Effector CD4-positive, alpha-beta T cell (primary cell): ENCODE results near the gene TBC1D14.

Source experiments
- DNase-seq: peaks from one replicate; pipeline ENCODE4 v3.0.0-alpha.2; 2020

The TBC1D14 gene

DNA sequence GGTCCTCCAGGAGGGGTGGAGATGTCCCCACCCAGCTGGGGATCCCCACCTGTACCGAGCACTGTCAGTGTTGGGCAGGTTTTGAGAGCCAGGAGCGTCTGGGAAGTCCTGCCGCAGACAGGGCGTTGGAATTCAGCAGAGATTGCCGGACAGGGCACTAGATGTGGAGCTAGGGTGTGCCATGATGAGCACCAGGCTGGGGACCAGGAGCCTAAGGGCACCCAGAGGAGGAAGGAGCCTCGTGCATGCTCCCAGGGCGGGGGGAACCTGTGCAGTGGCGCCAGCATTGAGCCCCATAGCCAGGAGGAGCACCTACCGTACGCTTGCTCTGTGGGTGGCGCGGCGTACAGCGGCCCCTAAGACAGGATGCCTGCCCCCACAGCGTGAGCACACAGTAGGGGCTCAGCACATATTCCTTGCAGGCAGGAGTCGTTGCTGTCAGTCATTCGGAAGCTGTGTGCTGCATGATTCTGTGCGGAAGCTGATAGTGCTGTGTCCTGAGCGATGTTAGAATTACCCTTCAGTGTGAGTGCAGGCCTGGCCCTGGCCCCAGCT is 114.8 kb downstream of the TBC1D14 start:
- no peak for DNase-seq

DNA sequence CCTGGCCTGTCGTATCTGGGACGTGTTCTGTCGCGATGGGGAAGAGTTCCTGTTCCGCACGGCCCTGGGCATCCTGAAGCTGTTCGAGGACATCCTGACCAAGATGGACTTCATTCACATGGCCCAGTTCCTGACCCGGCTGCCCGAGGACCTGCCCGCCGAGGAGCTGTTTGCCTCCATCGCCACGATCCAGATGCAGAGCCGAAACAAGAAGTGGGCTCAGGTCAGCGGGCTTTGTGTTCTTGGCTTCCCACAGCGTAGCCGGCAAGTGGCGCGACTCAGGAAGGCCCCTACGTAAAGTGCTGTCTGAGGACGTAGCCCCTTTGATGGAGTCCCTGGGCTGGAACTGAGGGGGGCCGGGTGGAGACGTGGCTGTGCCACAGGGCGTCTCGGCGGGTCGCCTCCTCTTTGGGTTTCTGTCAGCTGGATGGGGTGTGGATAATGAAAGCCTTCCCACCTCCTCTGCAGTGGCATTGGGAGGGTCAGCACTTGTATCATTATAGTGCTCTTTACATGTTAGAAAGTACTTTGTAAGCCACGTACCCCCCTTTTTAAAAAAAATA is 115.5 kb downstream of the TBC1D14 start:
- DNase-seq = no peak

DNA sequence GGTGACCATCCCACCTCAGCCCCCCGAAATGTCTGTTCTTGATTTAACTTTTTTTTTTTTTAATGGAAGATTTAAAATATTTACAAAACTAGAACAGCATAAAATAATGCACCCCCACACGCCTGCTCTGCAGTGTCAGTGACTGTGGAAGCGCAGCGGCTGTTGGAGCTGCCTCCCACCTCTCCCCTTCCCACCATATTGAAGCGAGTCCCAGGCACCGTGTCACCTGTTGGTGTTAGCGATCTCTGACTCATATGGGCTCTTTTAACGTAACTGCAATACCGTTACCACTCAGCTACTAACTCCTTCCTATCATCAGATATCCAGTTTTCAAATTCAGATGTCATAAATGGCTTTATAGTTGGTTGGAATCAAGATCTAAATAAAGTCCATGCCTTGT is 116.5 kb downstream of the TBC1D14 start:
- DNase-seq = no peak

DNA sequence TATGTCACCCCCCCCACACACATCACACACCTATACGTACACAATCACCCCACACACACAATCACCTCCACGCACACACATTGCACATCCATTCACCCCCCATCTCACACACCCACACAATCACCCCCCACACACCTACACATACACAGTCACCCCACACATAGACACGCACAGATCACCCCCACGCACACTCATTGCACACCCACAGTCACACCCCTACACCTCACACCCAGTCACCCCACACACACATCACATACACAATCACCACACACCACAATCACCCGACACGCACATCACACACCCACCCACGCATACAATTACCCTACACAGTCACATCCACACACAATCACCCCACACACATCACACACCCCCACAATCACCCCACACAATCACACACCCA is 117.7 kb downstream of the TBC1D14 start:
- DNase-seq = no peak

DNA sequence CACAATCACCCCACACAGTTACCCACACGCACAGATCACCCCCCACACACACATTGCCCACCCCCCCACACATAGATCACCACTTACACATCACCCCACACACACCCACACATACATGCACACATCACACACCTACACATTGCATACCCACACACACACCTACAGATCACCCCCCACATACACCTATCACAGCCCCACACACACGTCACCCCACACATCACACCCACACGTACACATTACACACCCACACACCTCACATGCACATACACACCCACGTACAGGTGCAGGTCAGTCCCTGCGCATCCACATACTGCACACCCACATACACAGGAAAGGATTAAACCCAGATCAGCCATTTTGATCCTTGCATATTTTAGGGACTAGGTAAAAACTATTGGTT is 118.3 kb downstream of the TBC1D14 start:
- no peak for DNase-seq

DNA sequence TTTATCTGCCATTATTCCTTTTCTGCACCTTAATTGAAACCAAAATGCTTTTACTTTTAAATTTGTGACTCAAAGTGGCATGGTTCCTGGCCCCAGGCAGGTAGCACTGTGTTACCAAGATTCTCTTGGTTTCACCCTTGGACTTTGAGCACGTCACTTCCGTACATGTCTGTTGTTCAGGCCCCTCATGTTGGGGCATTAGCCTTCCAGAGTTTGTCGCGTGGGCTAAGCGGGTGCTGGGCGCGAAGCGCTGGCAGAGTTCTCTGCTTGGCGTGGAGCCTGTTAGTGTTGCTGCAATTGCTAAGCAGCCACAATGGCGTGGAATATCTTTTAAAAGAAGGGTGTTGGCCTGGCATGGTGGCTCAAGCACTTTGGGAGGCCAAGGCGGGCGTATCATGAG is 119.6 kb downstream of the TBC1D14 start:
- no peak for DNase-seq

DNA sequence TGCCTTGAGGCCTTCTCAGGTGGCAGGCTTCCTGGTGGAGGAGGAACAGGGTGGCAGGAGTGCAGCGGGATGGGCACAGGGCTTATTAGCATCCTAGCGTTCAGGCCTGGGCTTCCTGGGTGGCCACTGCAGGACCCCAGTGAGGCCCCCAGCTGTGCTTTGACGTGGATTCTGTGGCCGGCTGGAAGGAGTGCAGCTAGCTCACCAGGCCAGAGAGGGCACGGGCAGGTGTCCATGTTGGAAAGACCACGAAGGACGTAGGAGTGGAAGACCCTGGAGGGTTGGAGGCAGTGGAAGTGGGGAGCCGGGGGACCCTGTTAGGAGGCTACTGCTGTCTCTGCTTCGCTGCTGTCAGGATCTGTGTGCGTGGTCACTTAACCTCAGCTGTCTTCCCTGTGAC is 120.3 kb downstream of the TBC1D14 start:
- DNase-seq = no peak

DNA sequence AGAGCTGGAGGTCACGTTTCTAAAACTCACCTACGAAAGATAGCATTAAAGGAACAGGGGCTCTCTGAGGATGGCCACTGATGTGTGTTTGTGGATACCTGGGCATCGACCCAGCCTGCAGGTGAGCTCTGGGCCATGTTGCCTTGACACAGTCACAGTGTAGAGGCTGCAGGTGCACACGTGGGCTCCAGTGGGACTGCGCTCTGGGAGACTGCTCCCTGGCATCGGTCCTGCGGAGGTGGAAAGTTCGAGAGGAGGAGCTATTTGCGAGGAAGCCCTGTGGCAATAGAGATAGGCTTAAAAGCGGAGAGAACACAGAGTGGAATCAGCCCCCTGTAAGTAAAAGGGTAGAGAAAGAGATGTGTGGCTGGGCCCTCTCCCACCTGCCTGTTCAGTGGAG is 121.2 kb downstream of the TBC1D14 start:
- no peak for DNase-seq

DNA sequence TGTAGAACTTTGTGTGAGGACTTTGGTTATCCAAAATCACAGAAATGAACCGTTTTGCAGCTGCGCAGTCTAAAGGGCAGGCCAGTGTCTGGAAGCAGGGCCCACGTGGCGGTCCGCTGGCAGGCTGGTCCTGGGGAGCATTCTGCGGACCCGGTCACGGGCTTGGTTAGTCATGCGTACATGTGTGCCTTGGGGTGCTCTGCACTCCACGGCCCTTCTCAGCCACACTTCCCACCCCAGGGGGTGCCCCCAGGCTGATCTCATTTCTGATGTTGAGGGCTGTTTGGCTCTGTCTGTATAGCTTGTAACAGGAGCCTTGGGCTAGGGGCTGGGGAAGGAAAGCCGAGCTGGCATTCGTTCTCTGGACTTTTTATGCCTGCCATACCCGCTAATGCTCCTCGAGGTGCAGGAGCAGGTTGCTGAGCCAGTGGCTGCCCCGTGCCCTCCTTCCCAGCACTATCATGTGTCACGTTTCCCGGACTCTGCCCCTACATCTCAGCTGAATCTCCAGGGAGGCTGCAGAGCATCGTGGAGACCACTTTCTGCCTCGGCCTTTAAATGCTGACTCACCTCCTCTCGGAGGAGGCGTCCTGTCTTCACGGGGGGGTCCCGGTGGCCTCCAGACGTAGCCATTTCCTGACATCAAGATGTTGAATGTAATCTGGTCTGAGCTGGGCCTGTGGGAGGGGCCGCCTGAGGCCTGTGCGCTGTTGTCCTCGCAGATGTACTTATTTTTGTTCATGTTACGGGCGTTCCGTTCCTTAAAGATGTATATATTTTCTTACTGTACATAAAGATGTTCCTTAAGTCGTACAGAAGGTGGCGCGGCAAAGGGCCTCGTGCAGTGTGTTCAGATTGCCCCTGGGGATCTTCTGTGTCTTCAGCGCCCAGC is 122.2 kb downstream of the TBC1D14 start:
- DNase-seq = no peak

DNA sequence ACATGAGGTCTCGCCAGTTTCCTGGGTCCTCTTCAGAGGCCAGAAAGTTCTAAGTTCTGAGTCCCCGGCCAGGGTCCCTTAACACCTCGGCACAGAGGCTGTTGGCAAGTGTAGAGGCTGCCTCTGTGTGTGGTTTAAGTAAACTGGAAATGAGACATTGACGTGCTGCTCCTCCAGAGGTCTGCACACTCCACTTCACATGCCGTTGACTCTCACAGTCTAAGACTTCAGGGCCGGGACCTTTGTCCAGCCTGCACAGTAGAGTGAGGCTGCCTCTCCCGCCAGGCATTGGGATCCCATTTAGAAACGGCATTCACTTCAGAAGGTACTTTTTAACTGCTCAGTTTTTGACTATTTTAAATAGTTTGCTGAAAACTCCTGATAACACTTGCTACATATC is 123.0 kb downstream of the TBC1D14 start:
- DNase-seq = no peak

DNA sequence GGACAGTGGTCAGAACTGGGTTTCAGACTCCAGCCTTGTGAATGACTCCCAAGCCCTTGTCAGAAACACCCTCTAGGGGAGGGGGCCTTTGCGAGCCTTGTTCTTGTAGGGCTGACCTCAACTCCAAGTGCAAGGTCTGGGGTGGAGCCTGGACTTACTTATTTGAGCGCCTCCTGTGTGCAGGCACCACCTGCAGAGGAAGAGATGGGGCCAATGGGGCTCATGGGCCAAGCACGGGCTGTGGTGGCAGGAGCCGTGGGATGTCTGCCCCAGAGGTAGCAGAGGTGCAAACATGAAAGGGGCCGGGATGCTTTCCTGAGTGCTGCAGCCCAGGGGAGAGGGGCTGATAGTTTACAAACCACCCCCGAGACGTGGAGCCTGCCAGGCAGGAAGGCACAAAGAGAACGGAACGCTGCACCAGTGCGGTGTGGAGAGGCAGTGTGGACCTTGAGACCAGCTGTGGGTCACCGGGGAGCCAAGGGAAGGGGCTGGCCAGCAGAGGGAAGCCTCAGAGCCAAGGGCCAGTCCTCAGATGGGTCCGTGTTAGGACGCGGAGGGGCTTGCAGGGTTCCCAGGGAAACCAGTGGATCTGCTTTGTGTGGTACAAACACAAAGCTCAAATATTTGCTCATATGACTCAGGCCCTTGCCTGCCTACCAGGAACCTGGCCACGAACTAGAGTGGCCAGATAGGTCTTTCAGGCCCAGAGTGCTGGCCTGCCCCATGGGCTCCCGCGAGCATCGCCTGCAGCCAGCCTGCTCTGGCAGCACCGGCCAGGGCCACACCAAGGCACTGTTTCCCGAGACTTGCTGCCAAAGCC is 124.8 kb downstream of the TBC1D14 start:
- DNase-seq = no peak

DNA sequence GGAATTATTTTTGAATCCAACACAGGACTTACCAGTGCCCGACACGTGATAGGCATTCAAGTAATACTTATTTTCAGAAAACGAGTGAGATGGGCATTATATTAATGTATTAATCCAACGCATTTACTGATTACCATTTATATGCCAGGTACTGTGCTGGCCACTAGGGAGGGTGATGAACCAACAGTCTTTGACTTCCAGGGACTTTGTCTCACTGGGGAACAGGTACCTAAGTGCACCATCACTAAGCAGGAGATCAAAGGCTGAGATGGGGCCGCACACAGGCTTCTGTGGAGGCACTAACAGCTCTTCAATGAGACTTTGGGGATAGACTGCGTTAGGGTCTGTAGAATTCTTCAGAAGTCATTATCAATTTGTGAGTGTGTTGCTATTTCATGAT is 127.8 kb downstream of the TBC1D14 start:
- no peak for DNase-seq

DNA sequence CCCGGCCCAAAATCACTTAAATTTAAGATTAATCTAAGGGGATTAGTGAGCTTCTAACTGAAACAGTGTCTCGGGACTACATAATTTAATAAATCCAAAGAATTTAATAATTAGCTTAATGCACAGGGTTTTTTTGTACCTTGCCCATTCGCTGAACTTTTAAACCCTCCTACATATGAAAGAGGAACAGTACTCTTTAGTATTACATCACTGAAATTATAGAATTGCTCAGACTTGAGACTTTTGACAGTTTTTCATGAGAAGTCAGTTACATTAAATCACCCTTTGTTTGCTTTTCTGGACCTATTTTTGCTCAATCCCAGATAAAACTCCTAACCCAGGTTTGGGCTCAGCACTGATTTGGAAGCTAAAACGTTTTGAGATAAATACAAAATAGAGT is 131.1 kb downstream of the TBC1D14 start:
- no peak for DNase-seq

DNA sequence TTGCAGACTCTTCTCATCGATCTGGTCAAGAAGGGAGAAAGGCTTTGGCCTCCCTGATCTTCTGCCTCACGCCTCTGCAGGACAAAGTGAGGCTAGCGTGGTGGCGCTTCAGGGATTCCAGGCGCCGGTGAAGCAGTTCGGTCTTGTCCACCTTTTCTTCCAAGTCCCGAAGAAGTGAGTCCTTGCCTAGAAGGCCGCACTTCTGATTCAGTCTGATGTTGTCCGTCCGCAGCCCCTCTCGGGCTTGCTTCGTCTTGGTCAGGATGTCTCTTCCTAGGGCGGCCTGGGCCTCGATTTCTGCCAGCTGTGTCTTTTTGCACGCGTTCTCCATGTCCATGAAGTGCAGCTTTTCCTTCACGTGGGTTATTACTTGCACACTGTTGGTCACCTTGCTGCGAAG is 131.6 kb downstream of the TBC1D14 start:
- DNase-seq = no peak

DNA sequence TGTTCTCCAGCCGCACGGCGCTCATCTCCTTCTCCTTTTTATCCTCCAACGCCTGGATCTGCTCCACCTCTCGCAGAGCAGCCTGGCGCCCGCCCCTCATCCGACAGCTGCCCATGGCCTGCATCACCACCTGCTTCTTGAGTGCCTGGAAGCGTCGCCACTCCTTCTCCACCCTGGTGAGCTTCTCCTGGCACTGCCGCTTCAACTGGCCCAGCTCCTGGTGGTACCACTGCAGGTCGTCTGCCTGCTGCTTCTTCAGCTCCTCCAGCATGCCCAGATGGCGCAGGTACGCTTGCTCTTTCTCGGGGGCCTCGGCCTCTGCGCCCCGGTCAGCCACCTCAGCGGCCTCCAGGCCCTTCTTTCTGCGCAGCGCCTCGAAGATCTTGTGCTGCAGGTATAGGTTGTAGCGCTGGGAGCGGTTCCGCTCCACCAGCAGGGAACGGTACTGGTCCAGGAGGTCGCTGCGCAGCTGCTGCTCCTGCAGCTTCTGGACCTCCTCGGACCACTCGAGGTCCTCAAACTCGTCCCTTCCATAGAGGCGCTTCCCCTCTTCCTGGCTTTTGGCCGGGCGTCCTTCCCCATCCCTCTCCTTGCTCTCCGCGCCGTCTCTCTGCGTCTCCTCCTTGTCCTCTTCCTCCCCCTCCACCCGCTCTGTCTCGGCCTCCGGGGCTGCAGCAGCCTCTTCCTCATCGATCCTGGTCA is 132.3 kb downstream of the TBC1D14 start:
- no peak for DNase-seq

DNA sequence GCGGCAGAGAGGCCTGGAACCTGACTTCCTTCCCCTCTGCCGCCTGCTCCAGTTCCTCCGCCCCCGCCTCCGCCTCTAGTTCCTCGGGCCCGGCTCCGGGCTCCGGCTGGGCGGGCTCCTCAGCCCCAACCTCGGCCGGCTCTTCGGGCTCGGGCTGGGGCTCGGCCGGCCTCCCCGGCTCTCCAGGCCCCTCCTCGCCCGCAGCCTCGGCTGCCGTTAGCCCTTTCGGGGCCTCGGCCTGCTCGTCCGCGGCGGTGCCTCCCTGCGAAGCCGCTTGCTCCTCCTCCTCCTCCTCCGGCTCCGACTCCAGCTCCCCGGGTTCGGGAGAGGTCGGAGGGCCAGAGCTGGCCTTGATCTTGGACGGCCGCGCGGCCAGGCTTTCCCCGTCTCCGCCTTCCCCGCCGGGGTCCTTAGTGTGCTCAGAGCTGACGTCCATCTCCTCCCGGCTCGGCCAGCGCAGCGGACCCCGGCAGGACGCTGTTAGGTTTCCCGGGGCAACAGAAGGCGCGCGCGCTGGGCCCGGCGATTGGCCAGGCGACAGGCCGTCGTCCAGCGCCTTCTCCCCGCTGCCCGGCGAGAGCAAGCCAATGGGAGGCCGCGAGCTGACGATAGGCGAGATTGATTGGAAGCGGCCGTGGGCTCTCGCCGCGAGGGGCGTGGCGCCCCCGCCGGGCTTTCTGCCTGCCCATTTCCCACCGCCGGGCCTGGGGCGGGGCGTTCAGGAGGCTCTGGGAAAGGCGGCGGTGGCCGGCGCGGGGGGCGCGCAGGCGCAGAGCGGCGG is 133.1 kb downstream of the TBC1D14 start:
- peak; percentile 84 for DNase-seq

DNA sequence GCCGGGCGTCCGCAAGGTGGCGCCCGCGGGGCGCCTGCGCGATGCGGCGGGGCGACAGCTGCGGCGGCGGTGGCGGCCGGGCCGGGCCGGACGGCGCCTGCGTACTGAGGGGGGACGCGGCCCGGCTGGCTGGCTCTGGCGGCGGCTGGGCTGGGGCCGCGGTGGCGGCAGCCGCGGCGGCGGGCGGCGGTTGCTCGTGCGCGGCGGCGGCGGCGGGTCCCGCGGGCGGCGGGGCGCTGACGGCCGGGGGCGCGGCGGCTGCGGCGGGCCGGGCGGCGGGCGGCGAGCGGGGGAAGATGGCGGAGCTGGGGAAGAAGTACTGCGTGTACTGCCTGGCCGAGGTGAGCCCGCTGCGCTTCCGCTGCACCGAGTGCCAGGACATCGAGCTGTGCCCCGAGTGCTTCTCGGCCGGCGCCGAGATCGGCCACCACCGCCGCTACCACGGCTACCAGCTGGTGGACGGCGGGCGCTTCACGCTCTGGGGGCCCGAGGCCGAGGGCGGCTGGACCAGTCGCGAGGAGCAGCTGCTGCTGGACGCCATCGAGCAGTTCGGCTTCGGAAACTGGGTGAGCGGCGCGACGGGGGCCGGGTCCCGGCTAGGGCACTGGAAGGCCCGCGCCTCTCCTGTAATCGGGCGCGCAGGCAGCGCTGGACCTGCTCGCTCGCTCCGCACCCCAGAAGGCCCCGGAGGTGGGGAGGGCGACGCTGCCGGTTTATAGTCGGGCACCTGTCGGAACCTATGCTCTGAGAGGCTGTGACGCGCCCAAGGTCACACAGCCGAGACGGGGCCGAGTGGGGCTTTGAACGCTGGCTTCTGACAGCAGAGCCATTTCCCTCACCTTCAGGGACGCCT is 133.9 kb downstream of the TBC1D14 start, which contains the start of gene TADA2B:
TADA2B (plus strand) TSS at position 89 of the 853 bp plus-strand sequence; CDS start at position 297, 208 bp downstream.
- DNase-seq = peak; percentile 44

DNA sequence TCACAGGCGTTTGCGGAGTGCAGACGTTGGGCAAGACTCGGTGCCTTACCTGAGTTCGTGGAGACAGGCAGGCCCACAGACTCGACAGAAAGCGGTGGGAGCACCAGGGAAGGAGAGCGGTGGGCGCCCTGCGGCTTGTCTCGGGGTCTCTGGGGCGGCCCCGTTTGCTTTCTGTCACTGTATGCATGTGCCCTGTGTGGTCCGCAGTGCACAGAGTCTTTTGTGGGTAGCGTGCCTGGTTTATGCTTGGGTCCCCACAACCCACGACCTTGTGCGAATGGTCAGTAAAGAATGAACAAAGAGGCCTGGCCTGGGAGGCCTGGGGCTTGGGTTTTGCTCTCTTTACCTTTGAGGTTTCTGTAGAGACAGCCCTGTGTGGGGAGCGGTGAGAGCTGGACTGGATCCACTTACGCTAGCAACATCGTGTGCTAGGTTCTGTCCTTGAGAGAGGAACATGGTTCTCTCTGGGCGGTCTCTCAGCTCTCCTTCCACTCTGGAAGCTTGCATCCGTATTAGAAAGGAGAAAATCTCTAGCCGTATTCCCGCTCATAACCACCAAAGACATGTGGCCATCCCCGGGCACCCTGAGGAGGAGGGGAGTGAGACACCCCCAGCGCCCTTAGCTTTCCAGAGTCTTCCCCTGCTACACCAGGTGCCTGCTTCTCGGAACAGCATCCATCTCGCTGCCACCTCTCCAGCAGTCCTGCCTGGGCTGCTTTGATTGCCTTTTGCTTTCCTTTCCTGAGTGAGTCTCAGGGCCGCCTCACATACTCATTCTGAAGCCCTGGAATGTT is 134.7 kb downstream of the TBC1D14 start:
- no peak for DNase-seq

DNA sequence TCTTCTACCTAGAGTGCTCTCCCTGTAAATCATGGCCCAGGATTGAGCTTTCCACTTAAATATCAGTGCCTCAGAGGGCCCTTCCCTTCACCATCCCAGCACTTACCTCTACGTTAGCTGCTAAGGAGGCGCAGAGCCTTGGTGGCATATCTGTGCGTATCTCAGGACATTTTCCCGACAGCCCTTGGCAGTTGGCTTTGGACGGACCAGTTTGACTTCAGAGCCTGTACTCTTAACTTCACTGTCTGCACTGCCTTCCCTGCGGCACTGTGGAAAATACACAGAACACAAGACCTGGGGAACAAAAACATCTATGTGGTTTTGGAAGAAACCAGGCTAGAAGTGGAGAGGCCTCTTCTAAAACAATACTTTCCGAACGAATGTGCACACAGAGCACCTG is 135.9 kb downstream of the TBC1D14 start:
- no peak for DNase-seq
